Dermis blood vessel endothelial cell (primary cell): ENCODE results near the gene NKAPD1. TPM values are rescaled to one million over a fixed set of nuclear protein-coding genes. Genes with fewer than 3 reads are reported as not detected.

Experiments
- total RNA-seq: library from RNA; depleted of rRNA; stranded (reverse); fragments of >200 nt; gene quantifications from 2 replicates; pipeline ENCODE4 v1.2.3, GENCODE V29; 2014

Gene NKAPD1
- total RNA-seq, 1 donor from 2014 or later = 17.9 TPM

Other genes with a start within 250 kb of the NKAPD1 start
- gene ALG9, start 202.7 kb upstream of the NKAPD1 start, total RNA-seq = 28.7 and 31.8 TPM in 2 replicates
- 1.9 and 2.0 TPM in 2 replicates for gene FDXACB1, start 195.1 kb upstream of the NKAPD1 start, total RNA-seq
- gene CFAP68, start 194.8 kb upstream of the NKAPD1 start, total RNA-seq = 5.3 and 5.7 TPM in 2 replicates
- gene CRYAB, start 162.5 kb upstream of the NKAPD1 start, total RNA-seq = 1.0 and 1.7 TPM in 2 replicates
- gene HSPB2, start 161.6 kb upstream of the NKAPD1 start, total RNA-seq = not detected in 2 replicates
- gene C11orf52, start 155.4 kb upstream of the NKAPD1 start, total RNA-seq = 0.17 and 0.47 TPM in 2 replicates
- gene DIXDC1, start 137.0 kb upstream of the NKAPD1 start, total RNA-seq = 17.7 and 30.8 TPM in 2 replicates
- 25.5 and 41.6 TPM in 2 replicates for gene DLAT, start 48.9 kb upstream of the NKAPD1 start, total RNA-seq
- 0.93 and 1.4 TPM in 2 replicates for gene PIH1D2, start 282 bp upstream of the NKAPD1 start, total RNA-seq
- gene TIMM8B, start 12.5 kb downstream of the NKAPD1 start, total RNA-seq = 43.8 and 54.6 TPM in 2 replicates
- gene SDHD, start 12.6 kb downstream of the NKAPD1 start, total RNA-seq = 198 and 201 TPM in 2 replicates
- 0.33 and 0.34 TPM in 2 replicates for gene IL18, start 89.8 kb downstream of the NKAPD1 start, total RNA-seq
- not detected in 2 replicates for gene TEX12, start 93.1 kb downstream of the NKAPD1 start, total RNA-seq
- 0.68 and 1.3 TPM in 2 replicates for gene BCO2, start 101.2 kb downstream of the NKAPD1 start, total RNA-seq
- 33.9 and 45.1 TPM in 2 replicates for gene PTS, start 152.1 kb downstream of the NKAPD1 start, total RNA-seq
- not detected in 2 replicates for gene PLET1, start 186.6 kb downstream of the NKAPD1 start, total RNA-seq